GM12878 (cell line): ENCODE results near the gene NR0B1. TPM values are rescaled to one million over a fixed set of nuclear protein-coding genes. Genes with fewer than 3 reads are reported as not detected.

Experiments used
- ATAC-seq: fragments of 200-7000 bp; cut with Tn5 transposase; 3 replicates; pipeline ENCODE4 v1.9.1; 2020; ENCODE audit warnings: mild to moderate bottlenecking, moderate library complexity
- BruUV-seq: library from RNA; stranded (reverse); fragments of 400-500 nt; replicated peaks from 2 replicates; lab custom pipeline; 2021; lab: Mats Ljungman, UMichigan
- CTCF ChIA-PET: fragments of 300-600 bp; sonication (Branson Sonifier 250); formaldehyde crosslinking; extraction: SDS; loops from one replicate; lab custom pipeline; 2021; ENCODE audit warnings: inconsistent platforms; lab: Yijun Ruan, JAX
- POLR2A ChIA-PET: fragments of 350-600 bp; formaldehyde crosslinking; extraction: SDS; loops from one replicate; lab custom pipeline; 2021; ENCODE audit warnings: inconsistent platforms; lab: Charles Lee
- RAD21 ChIA-PET: fragments of 300-600 bp; sonication (Branson Sonifier 250); formaldehyde crosslinking; loops from one replicate; lab custom pipeline; 2023; ENCODE audit warnings: antibody characterized with exemption; ENCODE audit not compliant: unreplicated experiment; lab: Charles Lee
- SMC1A ChIA-PET: fragments of 300-600 bp; sonication (Branson Sonifier 250); formaldehyde crosslinking; loops from one replicate; lab custom pipeline; 2023; ENCODE audit not compliant: unreplicated experiment, uncharacterized antibody; lab: Charles Lee
- DNase-seq: peaks from one replicate; pipeline ENCODE4 v3.0.0-alpha.2; 2011; ENCODE audit warnings: low read depth, low spot score
- FAIRE-seq: peaks from 3 replicates; lab custom pipeline; 2011; peaks lifted over from hg19 to GRCh38; lab: Jason Lieb, UNC
- H2AFZ ChIP-seq: 2 replicates; pipeline ENCODE4 v1.6.0; 2011; ENCODE audit warnings: low read depth, low read length, control low read depth; ENCODE audit not compliant: control insufficient read depth
- H3K27ac ChIP-seq: 2 replicates; pipeline ENCODE4 v1.5.1; 2011; ENCODE audit warnings: control low read depth; ENCODE audit not compliant: control insufficient read depth, insufficient read depth
- H3K27me3 ChIP-seq, 2 experiments: replicated peaks in 1 of 2; 2 replicates each; pipeline versions ENCODE4 v1.6.0 to v1.6.1; 2011; ENCODE audit warnings: low read length in 1 of 2; ENCODE audit not compliant: control insufficient read depth in 2 of 2, insufficient read depth in 2 of 2
- H3K36me3 ChIP-seq, 2 experiments: 2 replicates each; pipeline ENCODE4 v1.5.1; 2011; ENCODE audit warnings: low read length in 1 of 2; ENCODE audit not compliant: control insufficient read depth in 2 of 2, insufficient read depth in 2 of 2
- H3K4me1 ChIP-seq: 2 replicates; pipeline ENCODE4 v1.6.1; 2011; ENCODE audit warnings: mild to moderate bottlenecking, low read length, moderate library complexity, mixed read lengths; ENCODE audit not compliant: control insufficient read depth, insufficient read depth
- H3K4me2 ChIP-seq: 2 replicates; pipeline ENCODE4 v1.6.0; 2011; ENCODE audit warnings: control low read depth; ENCODE audit not compliant: control insufficient read depth, insufficient read depth
- H3K4me3 ChIP-seq: fragments of 200-600 bp; sonication (generic); 2 replicates; pipeline ENCODE4 v1.5.1; 2016
- H3K79me2 ChIP-seq: 2 replicates; pipeline ENCODE4 v1.6.0; 2011; ENCODE audit warnings: low read length; ENCODE audit not compliant: control insufficient read depth, insufficient read depth
- H3K9ac ChIP-seq: 2 replicates; pipeline ENCODE4 v1.8.0; 2011; ENCODE audit warnings: low read length, control low read depth, mixed read lengths; ENCODE audit not compliant: control insufficient read depth, insufficient read depth
- H3K9me3 ChIP-seq: replicated peaks from 3 replicates; pipeline ENCODE4 v1.5.1; 2011; ENCODE audit warnings: mild to moderate bottlenecking, low read length; ENCODE audit not compliant: control insufficient read depth, insufficient read depth
- H4K20me1 ChIP-seq: 2 replicates; pipeline ENCODE4 v1.6.0; 2011; ENCODE audit not compliant: control insufficient read depth, insufficient read depth
- RAD21 ChIP-seq: IDR thresholded peaks from 2 replicates; pipeline ENCODE4 v1.6.1; 2011; ENCODE audit warnings: mild to moderate bottlenecking, low read depth, low read length, moderate library complexity; ENCODE audit not compliant: insufficient read depth
- SMC3 ChIP-seq: IDR thresholded peaks from 2 replicates; pipeline ENCODE4 v1.6.1; 2011; ENCODE audit warnings: low read length, improper control_type of control experiment, borderline replicate concordance
- WGBS: methylation state at CpG from one replicate; pipeline ENCODE4 v1.1.6; 2016; ENCODE audit warnings: low lambda C conversion rate; ENCODE audit not compliant: insufficient replicate concordance, insufficient coverage; ENCODE audit errors: missing lambda C conversion rate; 5-methylcytosine and 5-hydroxymethylcytosine counted together
- in situ Hi-C: fragments of 300-500 bp; cut with MboI; formaldehyde crosslinking; loops from 9 replicates; pipeline ENCODE4 v1.14.3; 2018; ENCODE audit warnings: mixed read lengths
- intact Hi-C: fragments of 100-400 bp; cut with micrococcal nuclease; formaldehyde crosslinking; loops from one replicate; pipeline ENCODE4 v1.14.2; 2022; ENCODE audit not compliant: unreplicated experiment
- polyA plus RNA-seq, 11 experiments: library from polyadenylated mRNA; depleted of rRNA in 4 of 11; unstranded in 6 of 11; stranded (reverse) in 5 of 11; fragments of >200 nt; fragmentation: Nextera tagmentation in 4 of 11; fragmentation: Illumina TruSeq in 1 of 11; extraction: Ambion mirVana in 4 of 11; extraction: Trizol in 1 of 11; gene quantifications; 1 replicate in 1 of 11; 2 replicates in 10 of 11; pipeline versions ENCODE4 v1.2.1 to v1.2.3, GENCODE V29; 2011 to 2016; ENCODE audit warnings: inconsistent platforms in 2 of 11, missing spikeins in 2 of 11, low read depth in 1 of 11
- total RNA-seq, 4 experiments: library from RNA; depleted of rRNA in 3 of 4; stranded (reverse); fragments of >200 nt in 3 of 4; fragmentation: Illumina TruSeq in 1 of 4; extraction: Trizol in 1 of 4; gene quantifications; 2 replicates each; pipeline versions ENCODE4 v1.2.1 to v1.2.3, GENCODE V29; 2013 to 2021
- TF ChIP-seq, protein P1 (sequence below), 3 experiments: IDR thresholded peaks in 2 of 3; conservative IDR thresholded peaks in 1 of 3; 2 replicates each; pipeline ENCODE4 v1.5.1; 2011; ENCODE audit warnings: low read depth in 3 of 3, low read length in 3 of 3, mild to moderate bottlenecking in 3 of 3, control low read depth in 2 of 3, moderate library complexity in 2 of 3, inconsistent platforms in 1 of 3, mixed read lengths in 1 of 3; ENCODE audit not compliant: control insufficient read depth in 2 of 3, insufficient read depth in 1 of 3; ENCODE audit errors: extremely low read depth in 1 of 3
- TF ChIP-seq, protein P2 (sequence below): IDR thresholded peaks from 2 replicates; pipeline ENCODE4 v1.6.1; 2012; ENCODE audit warnings: low read length, inconsistent platforms

The NR0B1 gene
- total and polyA plus RNA-seq, 10 of the 15 experiments (the other 5 are each of a cell fraction or from before 2014, with no cell fraction given), result not detected

DNA sequence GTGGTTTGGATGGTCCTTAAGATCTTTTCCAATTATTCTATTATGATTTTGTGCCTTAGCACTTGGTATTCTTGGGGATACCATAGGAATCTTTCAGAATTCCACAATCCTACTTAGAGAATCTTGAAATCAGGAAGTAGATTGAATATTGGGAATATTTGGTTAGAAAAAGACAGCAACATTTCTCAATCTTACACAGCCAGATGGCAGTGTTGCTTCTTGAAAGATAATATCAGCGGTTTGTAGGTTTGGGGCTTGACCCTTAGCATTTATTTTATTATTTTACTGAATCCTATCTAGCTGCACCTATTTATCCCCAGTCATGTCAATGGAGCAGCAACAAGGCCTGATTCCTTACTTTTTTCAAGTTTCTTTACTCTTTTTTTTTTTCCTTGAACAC, 33.7 kb downstream of the NR0B1 start:
- POLR2A ChIA-PET, result no interaction called here
- Histone ChIP-seq H3K9me3 (no peaks in the 10 kb centered on the region), H3K27me3 (peaks cover 0 to 2% of the 10 kb centered on the region in 2 experiments; a peak in 1 of 4 replicates), H4K20me1 (no peaks in the 10 kb centered on the region), H3K79me2 (no peaks in the 10 kb centered on the region), H3K4me1 (no peaks in the 10 kb centered on the region), H3K27ac (no peak overlapping the region), H3K36me3 (no peaks in the 10 kb centered on the region), H2AFZ (no peak overlapping the region), H3K4me3 (no peak overlapping the region), H3K4me2 (no peak overlapping the region), H3K9ac (no peak overlapping the region)
- no TSS peak for BruUV-seq
- DNase-seq, result no peak
- SMC1A ChIA-PET, result no interaction called here
- no peak for ATAC-seq
- in situ Hi-C loops (loop anchor here (10.0 kb wide), 1 partner anchor 229 kb away; no protein-coding TSS in a partner anchor), intact Hi-C loops (loop anchor here (2.0 to 10.0 kb wide), 2 partner anchors 131 to 229 kb away; no protein-coding TSS in a partner anchor)
- WGBS, result 21% methylated on average over 1 of the region's 1 CpG
- CTCF ChIA-PET, result no interaction called here
- TF ChIP-seq RAD21 (peak; percentile 34; the same call in 1 of the 2 replicates), SMC3 (peak; percentile 42; the same call in 1 of the 2 replicates)
- TF ChIP-seq, protein P1, sequence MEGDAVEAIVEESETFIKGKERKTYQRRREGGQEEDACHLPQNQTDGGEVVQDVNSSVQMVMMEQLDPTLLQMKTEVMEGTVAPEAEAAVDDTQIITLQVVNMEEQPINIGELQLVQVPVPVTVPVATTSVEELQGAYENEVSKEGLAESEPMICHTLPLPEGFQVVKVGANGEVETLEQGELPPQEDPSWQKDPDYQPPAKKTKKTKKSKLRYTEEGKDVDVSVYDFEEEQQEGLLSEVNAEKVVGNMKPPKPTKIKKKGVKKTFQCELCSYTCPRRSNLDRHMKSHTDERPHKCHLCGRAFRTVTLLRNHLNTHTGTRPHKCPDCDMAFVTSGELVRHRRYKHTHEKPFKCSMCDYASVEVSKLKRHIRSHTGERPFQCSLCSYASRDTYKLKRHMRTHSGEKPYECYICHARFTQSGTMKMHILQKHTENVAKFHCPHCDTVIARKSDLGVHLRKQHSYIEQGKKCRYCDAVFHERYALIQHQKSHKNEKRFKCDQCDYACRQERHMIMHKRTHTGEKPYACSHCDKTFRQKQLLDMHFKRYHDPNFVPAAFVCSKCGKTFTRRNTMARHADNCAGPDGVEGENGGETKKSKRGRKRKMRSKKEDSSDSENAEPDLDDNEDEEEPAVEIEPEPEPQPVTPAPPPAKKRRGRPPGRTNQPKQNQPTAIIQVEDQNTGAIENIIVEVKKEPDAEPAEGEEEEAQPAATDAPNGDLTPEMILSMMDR (IDR thresholded peaks at IDR 0.05 in 2 of 3, conservative IDR thresholded peaks at IDR 0.05 in 1 of 3; ENCODE audit: control insufficient read depth in 2 of 3, extremely low read depth in 1 of 3, insufficient read depth in 1 of 3, low read depth in 3 of 3, low read length in 3 of 3), result peak in 1 of 3 experiments; percentile 39; a peak in 1 of 6 replicates
- TF ChIP-seq, protein P2, sequence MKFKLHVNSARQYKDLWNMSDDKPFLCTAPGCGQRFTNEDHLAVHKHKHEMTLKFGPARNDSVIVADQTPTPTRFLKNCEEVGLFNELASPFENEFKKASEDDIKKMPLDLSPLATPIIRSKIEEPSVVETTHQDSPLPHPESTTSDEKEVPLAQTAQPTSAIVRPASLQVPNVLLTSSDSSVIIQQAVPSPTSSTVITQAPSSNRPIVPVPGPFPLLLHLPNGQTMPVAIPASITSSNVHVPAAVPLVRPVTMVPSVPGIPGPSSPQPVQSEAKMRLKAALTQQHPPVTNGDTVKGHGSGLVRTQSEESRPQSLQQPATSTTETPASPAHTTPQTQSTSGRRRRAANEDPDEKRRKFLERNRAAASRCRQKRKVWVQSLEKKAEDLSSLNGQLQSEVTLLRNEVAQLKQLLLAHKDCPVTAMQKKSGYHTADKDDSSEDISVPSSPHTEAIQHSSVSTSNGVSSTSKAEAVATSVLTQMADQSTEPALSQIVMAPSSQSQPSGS, result no peak
- TF ChIP-seq, all 136 proteins: peak for 3
- no peak for FAIRE-seq
- RAD21 ChIA-PET, result no interaction called here
